Measurements from ENCODE around the gene MRTFB. TPM values are rescaled to one million over a fixed set of nuclear protein-coding genes. Genes with fewer than 3 reads are reported as not detected.

The MRTFB gene
- polyA plus RNA-seq, 1 experiment, result 10.5 TPM

GRCh38 chr16:14102925-14103720 is 32.0 kb downstream of the MRTFB start:
- H3K9me3 ChIP-seq (ENCODE audit: control insufficient read depth, insufficient read depth, low read length), result no peaks in the 10 kb centered on the region
- H3K27me3 ChIP-seq (ENCODE audit: control insufficient read depth, insufficient read depth, low read length), result no peaks in the 10 kb centered on the region
- H3K27ac ChIP-seq (ENCODE audit: low read depth, low read length), result no peak overlapping the region
- TF ChIP-seq CTCF (IDR thresholded peaks at IDR 0.05; ENCODE audit: low read depth, low read length), result no peak
- CTCF ChIA-PET, result interaction anchor here (1.1 to 1.2 kb wide), 2 partner anchors 179 to 183 kb away, joined by 3 read pairs; partner anchors contain the start of gene ERCC4
- POLR2A ChIA-PET, result no interaction called here
- no peak for DNase-seq (ENCODE audit: low read depth, low spot score)
- no peak overlapping the region for H3K4me3 ChIP-seq (ENCODE audit: low read depth, low read length)

GRCh38 chr16:14104066-14104465 is 32.9 kb downstream of the MRTFB start:
- CTCF ChIA-PET, result interaction anchor here (0.6 to 1.6 kb wide), 2 partner anchors 98 to 184 kb away, joined by 3 to 8 read pairs; partner anchors contain the start of gene ERCC4
- no peak for DNase-seq (ENCODE audit: low read depth, low spot score)
- Histone ChIP-seq H3K4me3 (ENCODE audit: low read depth, low read length) (no peak overlapping the region), H3K27me3 (ENCODE audit: control insufficient read depth, insufficient read depth, low read length) (no peaks in the 10 kb centered on the region), H3K27ac (ENCODE audit: low read depth, low read length) (no peak overlapping the region), H3K9me3 (ENCODE audit: control insufficient read depth, insufficient read depth, low read length) (no peaks in the 10 kb centered on the region)
- no peak for TF ChIP-seq CTCF (IDR thresholded peaks at IDR 0.05; ENCODE audit: low read depth, low read length)
- POLR2A ChIA-PET, result no interaction called here

GRCh38 chr16:14105760-14106375 is 34.7 kb downstream of the MRTFB start:
- H3K27ac ChIP-seq (ENCODE audit: low read depth, low read length), result no peak overlapping the region
- ChIA-PET CTCF (interaction anchor here (0.6 to 2.2 kb wide), 6 partner anchors 8 to 214 kb away, joined by 3 to 7 read pairs (median 3); no protein-coding TSS in a partner anchor), POLR2A (interaction anchor here (0.8 kb wide), 1 partner anchor 80 kb away, joined by 3 read pairs; no protein-coding TSS in a partner anchor)
- no peaks in the 10 kb centered on the region for H3K27me3 ChIP-seq (ENCODE audit: control insufficient read depth, insufficient read depth, low read length)
- no peak overlapping the region for H3K4me3 ChIP-seq (ENCODE audit: low read depth, low read length)
- TF ChIP-seq CTCF (IDR thresholded peaks at IDR 0.05; ENCODE audit: low read depth, low read length), result no peak
- H3K9me3 ChIP-seq (ENCODE audit: control insufficient read depth, insufficient read depth, low read length), result no peaks in the 10 kb centered on the region
- no peak for DNase-seq (ENCODE audit: low read depth, low spot score)

GRCh38 chr16:14106457-14106856 is 35.3 kb downstream of the MRTFB start:
- TF ChIP-seq CTCF (IDR thresholded peaks at IDR 0.05; ENCODE audit: low read depth, low read length), result no peak
- CTCF ChIA-PET, result interaction anchor here (0.9 to 2.2 kb wide), 5 partner anchors 9 to 183 kb away, joined by 3 to 7 read pairs (median 3); no protein-coding TSS in a partner anchor
- peak; percentile 26 for DNase-seq (ENCODE audit: low read depth, low spot score)
- POLR2A ChIA-PET, result interaction anchor here (0.8 kb wide), 1 partner anchor 80 kb away, joined by 3 read pairs; no protein-coding TSS in a partner anchor
- Histone ChIP-seq H3K9me3 (ENCODE audit: control insufficient read depth, insufficient read depth, low read length) (no peaks in the 10 kb centered on the region), H3K4me3 (ENCODE audit: low read depth, low read length) (no peak overlapping the region), H3K27me3 (ENCODE audit: control insufficient read depth, insufficient read depth, low read length) (no peaks in the 10 kb centered on the region), H3K27ac (ENCODE audit: low read depth, low read length) (no peak overlapping the region)

GRCh38 chr16:14106961-14107360 is 35.8 kb downstream of the MRTFB start:
- Histone ChIP-seq H3K27ac (ENCODE audit: low read depth, low read length) (no peak overlapping the region), H3K27me3 (ENCODE audit: control insufficient read depth, insufficient read depth, low read length) (no peaks in the 10 kb centered on the region), H3K4me3 (ENCODE audit: low read depth, low read length) (no peak overlapping the region), H3K9me3 (ENCODE audit: control insufficient read depth, insufficient read depth, low read length) (no peaks in the 10 kb centered on the region)
- POLR2A ChIA-PET, result no interaction called here
- DNase-seq (ENCODE audit: low read depth, low spot score), result no peak
- CTCF ChIA-PET, result interaction anchor here (1.2 to 2.2 kb wide), 2 partner anchors 142 to 183 kb away, joined by 3 to 5 read pairs; no protein-coding TSS in a partner anchor
- no peak for TF ChIP-seq CTCF (IDR thresholded peaks at IDR 0.05; ENCODE audit: low read depth, low read length)

Measured in AG04450 (cell line).